ENCODE results near the gene BPI. TPM values are rescaled to one million over a fixed set of nuclear protein-coding genes. Genes with fewer than 3 reads are reported as not detected.

The BPI gene
- total and polyA plus RNA-seq, 12 donors: 0.01 to 1.6 (median 0.15) TPM; not detected in 7

DNA sequence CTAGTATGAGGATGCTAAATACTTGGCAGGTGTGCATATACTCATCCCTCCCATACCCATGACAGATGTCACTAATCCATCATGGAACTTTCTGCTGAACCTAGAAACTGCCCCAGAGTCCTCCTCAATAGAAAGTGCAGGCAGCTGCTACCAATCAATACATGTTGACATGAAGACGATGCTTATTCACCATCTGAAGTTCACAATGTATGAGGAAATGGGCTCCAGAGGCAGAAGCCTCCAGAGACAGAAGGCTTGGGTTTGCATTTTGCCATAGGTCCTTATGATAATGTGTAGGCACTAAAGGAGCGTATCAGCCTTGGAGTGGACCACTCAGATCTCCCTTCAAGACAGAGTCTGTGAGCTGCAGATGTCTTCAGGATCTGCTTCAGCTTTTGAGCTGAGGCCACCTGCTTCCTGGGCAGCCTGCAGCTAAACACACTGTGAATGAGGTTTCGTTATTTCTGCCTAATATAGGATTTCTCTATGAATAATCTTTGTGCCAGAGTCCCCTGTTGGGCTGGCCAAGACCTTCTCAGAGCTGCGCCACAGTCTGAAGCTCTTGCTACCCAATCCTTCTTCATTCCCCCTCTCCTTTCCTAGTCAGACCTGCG, 35.9 kb upstream of the BPI start:
- intact Hi-C loops (cut with DNase I): no loop called here
- H3K4me3 ChIP-seq: no peak overlapping the region
- H3K4me1 ChIP-seq: peaks cover 0 to 48% (median 34%) of the 10 kb centered on the region in 9 donors
- no peak for TF ChIP-seq CTCF (IDR thresholded peaks at IDR 0.05)
- 79 to 84% methylated on average over 5 of the region's 5 CpGs for WGBS, 2 donors
- peaks cover 0 to 4% (median 0%) of the 10 kb centered on the region in 11 donors for H3K9me3 ChIP-seq
- ATAC-seq: no peak
- no peak for DNase-seq
- H3K27ac ChIP-seq: peak overlapping the region in 3 of 10 donors; percentile 20 to 36 (median 34)
- H3K27me3 ChIP-seq: peaks cover 0 to 4% (median 0%) of the 10 kb centered on the region in 7 donors
- no peaks in the 10 kb centered on the region for H3K36me3 ChIP-seq

- no peak for DNase-seq
- H3K4me3 ChIP-seq: no peak overlapping the region
- H3K36me3 ChIP-seq: no peaks in the 10 kb centered on the region
- WGBS, 2 donors: 94% methylated on average over 3 of the region's 3 CpGs
- no peak for TF ChIP-seq CTCF (IDR thresholded peaks at IDR 0.05)
- no peak for ATAC-seq
- H3K9me3 ChIP-seq: peaks cover 0 to 4% (median 0%) of the 10 kb centered on the region in 11 donors
- peaks cover 0 to 49% (median 34%) of the 10 kb centered on the region in 9 donors for H3K4me1 ChIP-seq
- peak overlapping the region in 1 of 10 donors; percentile 80 for H3K27ac ChIP-seq
- H3K27me3 ChIP-seq: peaks cover 0 to 4% (median 0%) of the 10 kb centered on the region in 7 donors
- intact Hi-C loops (cut with DNase I): no loop called here
Measured at GRCh38 chr20:38269040-38269439, 34.9 kb upstream of the BPI start.

DNA sequence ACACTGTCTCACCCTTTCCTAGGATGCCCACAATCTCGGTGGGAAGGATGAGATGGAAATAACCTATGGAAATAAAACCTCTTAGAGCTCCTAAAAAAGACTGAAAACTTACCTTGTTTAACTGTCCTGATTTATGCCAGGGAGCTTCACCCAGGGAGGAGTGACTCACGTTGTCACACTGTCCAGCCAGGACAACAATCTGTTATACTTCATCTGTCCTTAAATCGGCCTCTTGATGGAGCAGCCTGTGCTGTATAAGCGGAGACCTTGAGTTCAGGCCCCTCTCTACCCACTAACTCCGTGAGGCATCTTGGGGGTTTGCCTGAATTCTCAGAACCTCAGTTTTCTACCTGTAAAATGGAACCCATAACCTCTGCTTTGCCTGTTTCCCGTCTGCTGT, 34.2 kb upstream of the BPI start:
- TF ChIP-seq CTCF (IDR thresholded peaks at IDR 0.05): no peak
- Histone ChIP-seq H3K4me3 (no peak overlapping the region), H3K9me3 (peaks cover 0 to 5% (median 0%) of the 10 kb centered on the region in 11 donors), H3K27ac (peak overlapping the region in 1 of 10 donors; percentile 80), H3K27me3 (peaks cover 0 to 4% (median 0%) of the 10 kb centered on the region in 7 donors), H3K36me3 (no peaks in the 10 kb centered on the region), H3K4me1 (peaks cover 0 to 49% (median 34%) of the 10 kb centered on the region in 9 donors)
- 81 to 83% methylated on average over 6 of the region's 6 CpGs for WGBS, 2 donors
- ATAC-seq (no peak), DNase-seq (no peak)
- intact Hi-C loops (cut with DNase I): no loop called here

GRCh38 chr20:38270869-38271605, 32.9 kb upstream of the BPI start:
- ATAC-seq: peak; percentile 90 to 95 (median 92)
- no peak overlapping the region for H3K4me3 ChIP-seq
- peak; percentile 72 to 84 for DNase-seq
- intact Hi-C loops (cut with DNase I): no loop called here
- TF ChIP-seq CTCF (IDR thresholded peaks at IDR 0.05): no peak
- peaks cover 0 to 9% (median 0%) of the 10 kb centered on the region in 11 donors for H3K9me3 ChIP-seq
- no peaks in the 10 kb centered on the region for H3K36me3 ChIP-seq
- H3K27me3 ChIP-seq: peaks cover 0 to 4% (median 0%) of the 10 kb centered on the region in 7 donors
- peaks cover 0 to 49% (median 34%) of the 10 kb centered on the region in 9 donors for H3K4me1 ChIP-seq
- 50 to 54% methylated on average over 10 of the region's 10 CpGs for WGBS, 2 donors
- H3K27ac ChIP-seq: peak overlapping the region in 9 of 10 donors; percentile 38 to 80 (median 65)
